GM18868 (cell line): Measurements from ENCODE around the gene HBG2.

Source experiments
- ATAC-seq: cut with Tn5 transposase; IDR thresholded peaks from one replicate; pipeline ENCODE4 v1.9.1; 2021; ENCODE audit warnings: mild to moderate bottlenecking, moderate library complexity; ENCODE audit not compliant: unreplicated experiment

Gene HBG2

DNA sequence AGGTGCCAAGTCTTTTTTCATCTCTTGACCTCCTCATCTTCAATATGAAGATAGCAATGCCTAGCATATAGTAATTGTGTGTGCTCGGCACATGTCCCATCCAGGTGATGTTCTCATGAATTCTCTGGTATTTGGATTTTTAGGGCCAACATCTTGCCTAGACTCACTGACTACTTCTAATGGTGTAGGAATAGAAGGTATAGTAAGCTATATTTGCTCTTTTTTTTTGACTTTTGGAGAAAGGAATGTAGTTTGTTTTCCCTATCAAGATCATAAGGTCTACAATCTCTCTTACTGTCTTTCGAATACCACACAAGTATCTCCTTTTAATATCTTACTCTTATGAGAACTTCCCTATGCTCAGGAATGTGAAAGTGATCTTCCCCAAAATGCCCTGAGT, 23.5 kb downstream of the HBG2 start:
- ATAC-seq = no peak

DNA sequence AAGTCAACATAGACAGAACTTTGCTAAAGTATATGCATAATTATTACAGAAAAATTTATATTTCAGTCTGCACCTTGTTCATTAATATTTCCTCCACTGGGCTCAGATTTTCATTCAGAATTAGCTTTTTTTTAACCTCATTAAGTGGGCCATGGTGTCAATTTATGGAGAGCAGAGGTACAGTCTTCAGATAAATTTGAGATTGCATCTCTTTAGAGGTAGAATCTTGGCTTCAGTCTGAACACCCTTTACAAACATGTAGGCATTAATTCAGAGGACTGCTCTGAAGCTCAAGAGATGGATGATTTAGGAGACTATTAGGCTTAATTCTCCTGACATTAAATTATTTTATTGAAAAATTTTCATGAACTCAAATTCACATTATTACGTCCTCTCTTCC, 24.3 kb downstream of the HBG2 start:
- ATAC-seq = no peak

DNA sequence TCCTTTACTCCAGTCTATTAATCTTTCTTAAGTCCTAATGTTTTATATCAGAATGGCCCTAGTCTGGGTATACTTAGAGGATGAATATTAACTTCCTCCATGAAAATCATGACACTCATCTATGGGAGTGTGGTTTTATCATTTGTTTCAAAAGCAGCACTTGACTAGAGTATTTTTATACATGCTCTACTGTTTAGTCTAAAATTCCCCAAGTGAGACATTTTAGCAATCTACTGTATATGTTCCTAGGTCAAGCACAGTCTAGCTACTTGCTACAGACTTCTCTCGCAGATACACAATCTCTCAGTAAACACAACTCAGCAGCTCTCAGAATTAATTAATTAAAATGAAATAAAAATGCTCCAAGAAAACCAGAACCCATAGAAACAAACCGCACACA, 24.8 kb downstream of the HBG2 start:
- ATAC-seq = no peak

DNA sequence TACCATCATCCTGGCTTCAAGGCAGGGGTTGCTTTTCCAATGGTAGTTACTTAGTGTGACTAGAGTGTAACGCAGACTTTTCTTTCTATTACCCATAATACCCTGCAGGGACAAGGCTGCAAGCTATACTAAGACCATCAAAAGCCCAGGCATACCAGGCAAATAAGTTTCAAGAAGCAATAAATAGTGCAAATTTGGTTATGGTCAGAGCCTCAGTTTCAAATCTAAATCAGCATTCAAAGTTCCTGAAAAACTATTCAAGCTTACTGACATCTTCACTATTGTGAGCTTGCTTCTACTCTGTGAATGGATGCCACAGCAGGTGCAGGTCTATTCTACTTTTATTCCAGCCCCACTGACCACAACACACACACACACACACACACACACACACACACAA, 25.2 kb downstream of the HBG2 start:
- ATAC-seq = no peak

DNA sequence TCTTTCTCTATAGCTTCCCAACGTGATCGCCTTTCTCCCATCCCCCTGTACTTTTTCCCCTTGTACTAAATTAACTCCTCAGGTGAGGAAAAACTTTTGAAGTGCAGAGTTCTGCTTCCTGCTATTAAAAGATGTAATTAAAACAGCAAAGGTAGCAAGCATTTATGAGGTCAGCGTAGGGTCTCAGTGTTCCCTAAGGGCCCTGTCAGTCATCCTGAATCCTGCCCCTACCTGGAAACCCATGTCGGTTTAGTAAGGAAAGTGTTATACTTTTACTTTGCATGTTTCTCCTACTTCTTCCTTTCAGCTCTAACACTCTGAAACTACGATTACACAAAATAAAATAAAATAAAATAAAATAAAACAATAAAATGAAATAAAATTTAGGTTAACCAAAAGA, 26.5 kb downstream of the HBG2 start:
- ATAC-seq = no peak

DNA sequence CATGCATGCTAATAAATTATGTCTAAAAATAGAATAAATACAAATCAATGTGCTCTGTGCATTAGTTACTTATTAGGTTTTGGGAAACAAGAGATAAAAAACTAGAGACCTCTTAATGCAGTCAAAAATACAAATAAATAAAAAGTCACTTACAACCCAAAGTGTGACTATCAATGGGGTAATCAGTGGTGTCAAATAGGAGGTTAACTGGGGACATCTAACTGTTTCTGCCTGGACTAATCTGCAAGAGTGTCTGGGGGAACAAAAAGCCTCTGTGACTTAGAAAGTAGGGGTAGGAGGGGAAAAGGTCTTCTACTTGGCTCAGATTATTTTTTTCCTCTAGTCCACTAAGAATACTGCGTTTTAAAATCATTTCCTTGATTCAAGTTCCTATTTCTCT, 26.9 kb downstream of the HBG2 start:
- ATAC-seq = no peak

DNA sequence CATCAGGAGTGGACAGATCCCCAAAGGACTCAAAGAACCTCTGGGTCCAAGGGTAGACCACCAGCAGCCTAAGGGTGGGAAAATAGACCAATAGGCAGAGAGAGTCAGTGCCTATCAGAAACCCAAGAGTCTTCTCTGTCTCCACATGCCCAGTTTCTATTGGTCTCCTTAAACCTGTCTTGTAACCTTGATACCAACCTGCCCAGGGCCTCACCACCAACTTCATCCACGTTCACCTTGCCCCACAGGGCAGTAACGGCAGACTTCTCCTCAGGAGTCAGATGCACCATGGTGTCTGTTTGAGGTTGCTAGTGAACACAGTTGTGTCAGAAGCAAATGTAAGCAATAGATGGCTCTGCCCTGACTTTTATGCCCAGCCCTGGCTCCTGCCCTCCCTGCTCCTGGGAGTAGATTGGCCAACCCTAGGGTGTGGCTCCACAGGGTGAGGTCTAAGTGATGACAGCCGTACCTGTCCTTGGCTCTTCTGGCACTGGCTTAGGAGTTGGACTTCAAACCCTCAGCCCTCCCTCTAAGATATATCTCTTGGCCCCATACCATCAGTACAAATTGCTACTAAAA, 27.8 kb downstream of the HBG2 start, which contains the start of gene HBB:
HBB (minus strand) TSS at position 340 of the 579 bp plus-strand sequence; CDS start at position 290, 50 bp downstream.
- no peak for ATAC-seq

DNA sequence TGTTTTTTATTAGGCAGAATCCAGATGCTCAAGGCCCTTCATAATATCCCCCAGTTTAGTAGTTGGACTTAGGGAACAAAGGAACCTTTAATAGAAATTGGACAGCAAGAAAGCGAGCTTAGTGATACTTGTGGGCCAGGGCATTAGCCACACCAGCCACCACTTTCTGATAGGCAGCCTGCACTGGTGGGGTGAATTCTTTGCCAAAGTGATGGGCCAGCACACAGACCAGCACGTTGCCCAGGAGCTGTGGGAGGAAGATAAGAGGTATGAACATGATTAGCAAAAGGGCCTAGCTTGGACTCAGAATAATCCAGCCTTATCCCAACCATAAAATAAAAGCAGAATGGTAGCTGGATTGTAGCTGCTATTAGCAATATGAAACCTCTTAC, 29.1 kb downstream of the HBG2 start:
- ATAC-seq = no peak

DNA sequence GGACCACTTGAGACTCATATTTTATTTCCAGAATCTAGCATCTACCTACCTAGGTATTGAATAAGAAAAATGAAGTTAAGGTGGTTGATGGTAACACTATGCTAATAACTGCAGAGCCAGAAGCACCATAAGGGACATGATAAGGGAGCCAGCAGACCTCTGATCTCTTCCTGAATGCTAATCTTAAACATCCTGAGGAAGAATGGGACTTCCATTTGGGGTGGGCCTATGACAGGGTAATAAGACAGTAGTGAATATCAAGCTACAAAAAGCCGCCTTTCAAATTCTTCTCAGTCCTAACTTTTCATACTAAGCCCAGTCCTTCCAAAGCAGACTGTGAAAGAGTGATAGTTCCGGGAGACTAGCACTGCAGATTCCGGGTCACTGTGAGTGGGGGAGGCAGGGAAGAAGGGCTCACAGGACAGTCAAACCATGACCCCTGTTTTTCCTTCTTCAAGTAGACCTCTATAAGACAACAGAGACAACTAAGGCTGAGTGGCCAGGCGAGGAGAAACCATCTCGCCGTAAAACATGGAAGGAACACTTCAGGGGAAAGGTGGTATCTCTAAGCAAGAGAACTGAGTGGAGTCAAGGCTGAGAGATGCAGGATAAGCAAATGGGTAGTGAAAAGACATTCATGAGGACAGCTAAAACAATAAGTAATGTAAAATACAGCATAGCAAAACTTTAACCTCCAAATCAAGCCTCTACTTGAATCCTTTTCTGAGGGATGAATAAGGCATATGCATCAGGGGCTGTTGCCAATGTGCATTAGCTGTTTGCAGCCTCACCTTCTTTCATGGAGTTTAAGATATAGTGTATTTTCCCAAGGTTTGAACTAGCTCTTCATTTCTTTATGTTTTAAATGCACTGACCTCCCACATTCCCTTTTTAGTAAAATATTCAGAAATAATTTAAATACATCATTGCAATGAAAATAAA, 29.8 kb downstream of the HBG2 start:
- no peak for ATAC-seq

DNA sequence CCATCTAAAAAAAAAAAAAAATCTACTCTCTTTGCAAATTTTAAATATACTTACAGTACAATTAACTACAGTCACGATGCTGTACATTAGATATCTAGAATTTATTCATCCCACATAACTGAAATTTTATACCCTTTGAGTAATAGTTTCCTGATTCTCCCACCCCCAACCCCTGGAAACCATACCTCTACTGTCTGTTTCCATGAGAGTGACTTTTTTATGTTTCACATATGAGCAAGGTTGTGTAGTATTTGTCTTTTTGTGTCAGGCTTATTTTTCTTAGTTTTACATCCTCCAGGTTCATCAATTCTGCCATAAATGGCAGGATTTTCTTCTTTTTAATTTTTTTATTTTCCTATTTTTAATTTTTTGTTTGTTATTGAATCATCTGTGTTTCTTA, 30.9 kb downstream of the HBG2 start:
- ATAC-seq = no peak

DNA sequence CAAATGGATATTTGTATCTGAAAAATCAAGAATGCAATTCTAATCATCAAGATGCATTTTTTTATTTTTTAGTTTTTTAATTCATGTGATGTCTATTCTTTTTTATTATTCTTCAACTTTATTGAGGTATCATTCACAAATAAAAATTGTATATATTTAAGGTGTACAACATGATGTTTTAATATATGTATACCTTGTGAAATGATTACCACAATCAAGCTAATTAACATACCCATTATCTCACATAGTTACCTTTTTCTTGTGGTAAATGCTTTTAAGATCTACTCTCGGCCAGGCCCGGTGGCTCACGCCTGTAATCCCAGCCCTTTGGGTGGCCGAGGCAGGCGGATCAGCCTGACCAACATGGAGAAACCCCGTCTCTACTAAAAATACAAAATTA, 31.4 kb downstream of the HBG2 start:
- ATAC-seq = no peak

DNA sequence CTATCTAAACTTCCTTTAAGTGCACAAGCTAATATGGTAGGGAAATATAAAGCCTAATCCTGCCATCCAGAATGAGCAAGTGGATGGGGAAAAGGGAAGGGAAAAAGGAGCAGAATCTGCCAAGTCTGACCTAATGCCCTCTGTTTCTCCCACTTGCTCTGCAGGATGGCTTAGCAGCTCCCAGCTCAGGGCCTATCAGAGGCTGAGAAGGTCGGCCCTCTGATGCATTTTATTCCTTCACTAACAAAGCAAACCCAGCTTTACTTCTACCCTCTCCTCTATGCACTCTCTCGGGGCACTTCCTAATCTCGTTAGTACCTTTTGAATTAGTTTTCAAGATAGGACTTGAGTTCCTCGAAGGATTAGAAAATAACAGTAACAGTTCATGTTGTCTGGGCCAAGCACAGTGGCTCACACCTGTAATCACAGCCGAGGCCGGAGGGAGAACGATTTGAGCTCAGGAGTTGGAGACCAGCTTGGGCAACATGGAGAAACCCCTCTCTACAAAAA, 44.1 kb downstream of the HBG2 start:
- ATAC-seq = no peak

DNA sequence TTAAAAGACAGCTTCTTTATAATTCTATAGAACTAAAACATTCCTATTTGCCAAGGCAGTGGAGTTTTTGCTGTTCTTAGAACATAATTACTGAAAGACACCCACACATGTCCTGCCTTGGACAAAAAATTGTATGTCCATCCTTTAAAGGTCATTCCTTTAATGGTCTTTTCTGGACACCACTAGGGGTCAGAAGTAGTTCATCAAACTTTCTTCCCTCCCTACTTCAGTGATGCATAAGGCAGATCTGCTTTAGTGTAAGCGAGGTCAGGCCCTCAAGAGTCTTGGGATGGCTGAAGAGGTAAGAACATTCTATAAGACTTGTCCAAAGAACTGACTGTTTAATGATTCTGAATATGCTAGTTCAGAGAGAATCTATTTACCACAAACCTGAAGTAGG, 49.8 kb downstream of the HBG2 start:
- no peak for ATAC-seq

DNA sequence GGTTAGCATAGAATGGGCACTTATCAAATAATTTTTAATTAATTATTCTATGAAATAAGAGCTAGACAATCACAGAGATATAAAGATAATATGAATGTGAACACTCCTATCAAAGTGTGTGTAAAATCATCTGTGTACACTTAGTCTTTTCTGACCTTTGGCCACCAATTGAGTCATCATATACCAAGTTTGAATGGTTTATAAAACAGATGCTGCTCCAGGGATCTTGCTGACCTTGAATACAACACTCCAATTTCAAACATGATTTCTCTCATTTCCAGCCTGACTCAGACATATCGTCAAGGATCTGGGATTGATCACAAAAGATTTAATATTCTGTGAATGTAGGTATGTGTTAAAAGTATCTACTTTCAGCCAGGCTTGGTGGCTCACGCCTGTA, 51.2 kb downstream of the HBG2 start:
- no peak for ATAC-seq
